Fibroblast of peridontal ligament (primary cell): Measurements from ENCODE around the gene NOTCH2.

ENCODE experiments used
- DNase-seq: peaks from one replicate; pipeline ENCODE4 v3.0.0-alpha.2; 2010; ENCODE audit errors: extremely low read depth

Gene NOTCH2

GRCh38 chr1:119878171-119878570 is 191.3 kb downstream of the NOTCH2 start:
- DNase-seq, result no peak

- no peak for DNase-seq
These were observed 195.3 kb downstream of the NOTCH2 start for GRCh38 chr1:119874186-119874585.

- peak; percentile 81 for DNase-seq
These were observed 196.1 kb downstream of the NOTCH2 start for GRCh38 chr1:119873135-119874015.

- peak; percentile 19 for DNase-seq
These were observed 197.6 kb downstream of the NOTCH2 start for GRCh38 chr1:119871881-119872280.

- peak; percentile 87 for DNase-seq
These were observed 198.4 kb downstream of the NOTCH2 start for GRCh38 chr1:119870917-119871596.

- no peak for DNase-seq
These were observed 199.5 kb downstream of the NOTCH2 start for GRCh38 chr1:119869995-119870394.

- DNase-seq, result no peak
These were observed 201.3 kb downstream of the NOTCH2 start for GRCh38 chr1:119868176-119868575.

GRCh38 chr1:119866451-119866850 is 203.0 kb downstream of the NOTCH2 start:
- no peak for DNase-seq

GRCh38 chr1:119865627-119866026 is 203.8 kb downstream of the NOTCH2 start:
- DNase-seq, result peak; percentile 71

- DNase-seq, result no peak
These were observed 207.2 kb downstream of the NOTCH2 start for GRCh38 chr1:119862276-119862675.
